Stimulated activated CD8-positive, alpha-beta memory T cell treated with anti-CD3 and anti-CD28 coated beads, Interleukin-7, amount 100 ng/mL, for 4 hours (primary cell): ENCODE data around the gene MTFR1L.

ENCODE experiments used
- DNase-seq, 2 donors: peaks; one replicate each; pipeline ENCODE4 v3.0.0-alpha.2; 2020; ENCODE audit warnings: low read depth in 2 of 2

The MTFR1L gene

DNA sequence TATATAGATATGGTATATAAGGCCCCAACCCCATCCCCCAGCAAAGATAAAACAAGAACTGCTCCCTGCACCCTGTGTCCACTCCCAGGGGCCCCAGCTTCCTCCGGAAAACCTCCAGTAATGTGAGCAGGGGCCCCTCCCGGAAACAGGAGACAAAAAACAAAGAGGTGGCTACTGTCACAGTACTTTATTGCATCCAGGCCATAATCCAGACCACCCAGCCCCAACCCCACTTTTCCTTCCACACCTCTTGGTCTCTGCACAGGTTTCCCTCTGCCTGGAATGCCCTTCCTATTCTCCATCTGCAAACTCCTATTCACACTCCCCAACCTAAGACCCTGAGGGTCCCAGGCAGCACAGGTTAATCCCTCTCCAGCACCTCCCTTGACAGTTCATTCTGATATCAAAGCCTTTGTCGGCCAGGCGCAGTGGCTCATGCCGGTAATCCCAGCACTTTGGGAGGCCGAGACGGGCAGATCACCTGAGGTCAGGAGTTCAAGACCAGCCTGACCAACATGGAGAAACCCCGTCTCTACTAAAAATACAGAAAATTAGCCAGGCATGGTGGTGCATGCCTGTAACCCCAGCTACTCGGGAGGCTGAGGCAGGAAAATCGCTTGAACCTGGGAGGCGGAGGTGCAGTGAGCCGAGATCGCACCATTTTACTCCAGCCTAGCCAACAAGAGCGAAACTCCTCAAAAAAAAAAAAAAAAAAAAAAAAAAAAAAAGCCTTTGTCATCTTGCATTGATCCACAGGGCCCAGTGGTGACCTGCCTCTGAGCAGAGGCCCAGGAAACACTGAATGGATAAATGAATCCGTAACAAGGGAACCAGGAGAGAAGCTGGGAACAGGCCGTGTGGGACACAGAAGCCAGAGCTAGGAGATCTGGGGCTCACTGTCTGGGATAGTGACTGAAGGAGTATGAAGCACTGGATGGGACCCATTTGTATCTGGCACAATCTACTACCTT, 41.8 kb downstream of the MTFR1L start:
- DNase-seq = no peak

DNA sequence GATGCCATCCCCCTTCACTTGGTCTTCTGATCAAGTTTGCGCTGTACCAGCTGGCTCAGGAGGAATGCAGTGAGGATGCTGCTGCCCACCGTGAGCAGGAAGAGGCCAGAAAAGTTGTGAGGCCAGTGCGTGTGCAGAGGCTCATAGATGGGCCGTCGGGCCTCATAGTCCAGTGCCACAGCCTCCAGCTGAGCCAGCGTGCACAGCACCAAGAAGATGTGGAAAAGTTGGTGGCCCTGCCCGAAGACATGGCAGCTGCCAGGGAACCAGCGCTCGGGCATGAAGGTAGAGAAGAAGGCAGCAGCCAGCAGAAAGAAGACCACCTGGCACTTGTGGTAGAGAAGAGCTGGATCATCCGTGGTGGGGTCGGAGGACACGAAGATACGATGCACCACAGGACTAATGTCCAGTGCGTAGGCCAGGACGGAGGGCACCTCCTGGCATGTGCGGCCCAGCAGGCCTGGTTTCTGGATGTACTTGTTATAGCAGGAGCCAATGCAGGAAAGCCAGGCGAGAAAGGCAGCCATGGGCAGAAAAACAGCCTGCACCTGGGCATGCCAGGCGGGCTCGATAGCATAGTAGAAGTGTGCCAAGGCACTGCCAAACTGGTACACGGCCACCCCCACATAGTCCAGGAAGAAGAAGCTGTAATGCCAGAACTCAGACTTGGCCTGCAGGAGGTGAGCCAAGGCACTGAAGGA, 43.2 kb downstream of the MTFR1L start:
- DNase-seq = no peak

DNA sequence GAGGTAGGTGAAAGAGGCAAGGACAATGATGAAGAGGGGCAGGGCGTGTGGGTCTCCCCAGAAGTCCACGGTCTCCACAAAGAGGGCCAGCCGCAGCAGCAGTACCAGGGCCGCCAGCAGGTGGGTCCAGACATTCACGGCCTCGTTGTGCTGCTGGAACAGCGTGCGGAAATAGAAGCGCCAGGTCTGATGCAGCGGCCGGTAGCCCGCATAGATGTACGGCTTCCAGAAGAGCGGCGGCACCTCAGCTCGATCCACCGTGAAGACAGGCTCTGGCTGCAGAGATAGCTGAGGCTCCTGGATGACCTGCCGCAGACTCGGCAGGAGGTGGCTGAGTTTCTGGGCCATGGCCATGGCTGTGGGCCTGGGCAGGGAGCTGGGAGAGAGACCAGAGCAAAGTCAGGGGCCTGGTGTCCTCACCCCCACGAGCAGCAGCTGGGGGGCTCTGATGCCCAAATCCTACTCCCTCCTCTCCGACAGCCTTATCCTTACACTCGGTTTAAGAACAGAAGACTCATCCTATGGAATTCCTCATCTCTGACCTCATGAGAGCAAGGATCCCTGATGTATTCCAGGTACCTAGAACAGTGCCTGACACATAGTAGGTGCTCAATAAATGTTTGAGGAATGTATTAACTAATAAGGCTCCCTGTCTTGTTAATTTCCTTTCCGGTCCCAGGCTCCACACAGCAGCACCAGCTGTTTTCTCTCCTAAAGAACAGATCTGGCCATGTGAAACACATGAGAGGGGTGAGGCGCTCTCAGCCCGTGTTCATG, 43.9 kb downstream of the MTFR1L start:
- DNase-seq = no peak

DNA sequence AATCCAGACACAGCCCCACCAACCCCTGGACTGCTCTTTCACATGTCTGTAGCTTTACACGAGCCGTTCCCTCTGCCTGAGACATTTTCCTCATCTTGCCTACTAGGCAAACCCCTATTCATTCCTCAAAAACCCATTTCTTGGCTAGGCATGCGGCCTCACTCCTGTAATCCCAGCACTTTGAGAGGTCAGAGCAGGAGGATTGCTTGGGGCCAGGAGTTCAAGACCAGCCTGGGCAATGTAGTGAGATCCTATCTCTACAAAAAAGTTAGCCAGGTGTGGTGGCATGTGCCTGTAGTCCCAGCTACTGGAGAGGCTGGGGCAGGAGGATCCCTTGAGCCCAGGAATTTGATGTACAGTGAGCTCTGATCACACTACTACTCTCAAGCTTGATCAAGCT, 44.7 kb downstream of the MTFR1L start:
- DNase-seq = no peak

DNA sequence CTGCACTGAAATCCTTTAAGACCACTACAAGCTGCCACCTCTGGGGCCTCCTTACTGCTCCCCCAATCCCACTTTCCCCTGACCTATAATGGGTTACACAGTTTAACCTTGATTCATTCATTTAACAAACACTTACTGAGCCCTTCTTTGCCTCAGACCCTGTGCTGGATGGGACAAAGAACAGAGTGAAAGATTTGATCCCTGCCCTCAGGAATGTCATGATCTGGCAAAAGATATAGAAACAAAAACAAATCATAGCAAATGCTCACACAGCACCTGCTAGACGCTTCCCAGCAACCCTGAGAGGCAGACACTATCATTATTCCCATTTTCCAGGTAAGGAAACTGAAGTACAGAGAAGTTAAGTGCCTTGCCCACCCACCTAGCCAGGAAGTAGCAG, 46.5 kb downstream of the MTFR1L start:
- DNase-seq = no peak

DNA sequence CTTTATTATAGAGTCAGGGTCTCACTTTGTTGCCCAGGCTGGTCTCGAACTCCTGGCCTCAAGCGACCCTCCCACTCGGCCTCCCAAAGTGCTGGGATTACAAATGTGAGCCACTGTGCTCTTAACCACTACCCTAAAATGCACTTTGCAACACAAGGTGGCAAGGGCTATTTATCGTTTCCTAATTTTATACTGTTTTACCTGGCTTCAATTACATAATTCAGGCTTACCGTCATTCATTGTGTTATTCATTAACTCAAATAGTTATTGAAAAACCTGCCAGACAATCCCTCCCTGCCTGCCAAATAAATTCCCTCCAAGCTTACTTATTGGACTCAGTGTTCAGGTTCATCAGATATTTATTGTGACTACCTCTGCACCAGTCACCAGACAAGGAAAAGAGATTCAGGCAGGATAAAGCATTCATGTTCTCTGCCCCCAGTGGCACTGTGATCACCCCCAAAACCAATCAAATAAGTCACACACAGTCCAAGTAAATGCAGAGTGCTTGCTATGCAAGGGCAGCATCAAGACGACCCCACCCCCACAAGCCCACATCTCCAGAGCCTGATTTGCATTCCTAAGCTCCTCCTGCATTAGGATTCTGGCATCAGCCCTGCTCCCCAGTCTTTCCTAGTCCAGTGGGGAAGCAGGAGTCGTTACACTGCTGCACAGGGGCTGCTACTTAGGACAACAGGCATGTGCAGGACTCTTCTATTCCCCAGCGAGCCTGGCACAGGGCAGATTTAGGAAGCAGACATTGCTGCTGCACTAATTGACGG, 47.6 kb downstream of the MTFR1L start:
- no peak for DNase-seq

DNA sequence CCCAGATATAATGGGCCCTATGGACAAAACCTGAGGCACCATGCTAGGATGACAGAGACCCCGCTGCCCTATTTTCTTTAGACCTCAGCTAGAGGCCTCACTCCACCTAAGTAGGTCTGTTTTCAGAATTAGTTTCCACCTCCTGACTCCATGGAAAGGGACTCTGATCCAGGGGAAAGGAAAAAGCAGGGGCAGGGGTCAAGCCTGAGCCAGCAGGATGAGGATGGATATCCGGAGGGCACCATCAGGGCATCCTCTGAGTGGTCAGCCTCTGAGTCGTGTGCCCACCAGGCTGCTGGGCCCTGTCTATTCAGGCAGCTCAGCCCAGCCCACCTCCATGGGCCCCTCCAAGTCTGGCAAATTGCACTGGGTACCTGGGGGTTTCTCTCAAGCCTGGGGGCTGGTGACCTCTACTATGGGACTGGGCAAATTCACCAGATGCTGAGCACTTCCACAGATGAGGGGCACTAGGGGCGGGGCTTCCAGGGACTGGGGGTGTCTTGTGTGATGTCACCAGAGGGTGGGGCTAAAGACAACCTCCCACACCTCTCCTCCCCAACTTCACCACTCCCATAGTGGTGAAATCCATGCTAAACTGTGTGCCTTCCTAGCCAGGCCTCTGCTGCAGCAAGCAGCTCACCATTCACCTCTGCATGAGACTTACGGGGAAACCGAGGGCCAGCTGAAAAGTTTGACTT, 50.3 kb downstream of the MTFR1L start:
- no peak for DNase-seq

DNA sequence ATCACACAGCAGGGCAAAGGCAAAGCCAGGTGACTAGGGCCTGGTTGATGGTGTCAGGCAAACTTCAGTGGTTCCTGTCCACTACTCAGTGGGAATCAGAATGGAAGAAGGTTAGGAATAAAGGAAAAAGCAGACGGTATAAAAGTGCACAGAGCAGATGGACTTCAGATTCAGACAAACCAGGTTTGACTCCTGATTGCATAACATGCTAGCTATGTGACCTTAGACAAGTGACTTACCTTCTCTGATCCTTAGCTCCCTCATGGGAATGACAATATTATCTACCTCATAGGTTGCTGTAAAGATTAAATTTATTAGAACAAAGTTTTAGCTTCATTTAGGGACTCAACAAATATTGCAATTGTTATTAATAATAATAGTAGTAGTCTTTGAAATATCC, 50.9 kb downstream of the MTFR1L start:
- DNase-seq = no peak

DNA sequence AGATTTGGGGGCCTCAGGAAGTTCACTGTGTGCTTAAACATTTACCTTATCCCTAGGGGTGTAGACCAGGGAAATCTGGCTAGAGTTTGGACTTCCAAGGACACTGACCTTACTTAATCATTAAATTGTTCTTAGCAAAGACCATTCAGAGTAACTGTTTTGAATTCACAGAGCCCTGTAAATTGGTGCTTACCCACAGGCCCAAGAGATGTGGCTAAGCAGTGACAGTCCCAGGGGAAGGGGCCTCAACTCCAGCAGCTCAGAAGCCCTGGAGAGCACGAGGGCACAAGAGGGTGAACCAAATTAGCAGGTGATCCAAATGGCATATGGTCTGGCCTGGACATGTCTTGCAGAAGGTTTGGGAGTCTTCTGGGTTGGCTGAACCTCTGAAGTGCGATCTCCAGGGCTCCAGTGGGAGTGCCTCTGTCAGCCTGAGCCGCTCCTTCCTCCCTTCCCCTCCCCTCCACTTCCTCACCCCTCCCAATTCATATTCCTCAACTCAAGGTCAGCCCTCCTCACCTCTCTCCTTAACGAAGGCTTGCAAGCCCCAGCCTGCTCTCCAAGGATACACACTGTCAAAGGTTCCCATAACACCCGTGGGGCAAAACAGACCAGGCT, 51.4 kb downstream of the MTFR1L start:
- no peak for DNase-seq

DNA sequence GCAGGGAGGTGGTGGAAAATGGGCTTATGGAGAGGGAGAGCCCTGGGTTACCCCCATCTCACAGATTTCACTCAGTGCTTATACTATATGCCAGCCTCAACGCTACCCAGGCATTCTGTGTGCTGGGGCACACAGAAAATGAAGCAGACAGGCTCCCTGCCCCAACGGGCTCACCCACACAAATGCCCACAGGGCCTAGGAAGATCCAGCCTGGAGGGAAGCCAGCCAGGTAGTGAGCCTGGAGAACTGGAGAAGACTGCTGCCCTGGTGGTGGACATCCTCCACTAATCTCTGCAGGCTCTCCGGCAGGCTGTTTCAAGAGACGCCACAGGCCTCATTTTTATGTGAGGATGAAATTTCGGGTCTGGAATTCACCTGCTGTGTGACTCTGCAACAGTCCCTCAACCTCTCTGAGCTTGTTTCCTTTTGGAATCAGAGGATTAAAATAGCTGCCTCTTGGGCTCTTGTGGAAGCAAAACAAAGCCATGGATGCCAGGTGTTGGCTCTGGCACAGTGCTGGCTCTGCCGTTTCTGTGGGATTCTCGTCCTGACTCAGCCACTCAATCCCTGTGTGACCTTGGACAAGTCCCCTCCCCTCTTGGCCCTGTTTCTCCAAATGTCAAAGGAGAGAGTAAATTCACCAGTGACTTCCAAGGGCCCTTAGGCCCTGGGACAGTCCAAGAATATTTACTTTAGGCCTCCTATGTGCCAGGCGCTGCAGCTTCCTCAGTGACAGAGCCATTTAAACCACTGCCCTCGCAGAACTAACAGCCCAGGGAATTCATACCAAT, 52.1 kb downstream of the MTFR1L start:
- no peak for DNase-seq

DNA sequence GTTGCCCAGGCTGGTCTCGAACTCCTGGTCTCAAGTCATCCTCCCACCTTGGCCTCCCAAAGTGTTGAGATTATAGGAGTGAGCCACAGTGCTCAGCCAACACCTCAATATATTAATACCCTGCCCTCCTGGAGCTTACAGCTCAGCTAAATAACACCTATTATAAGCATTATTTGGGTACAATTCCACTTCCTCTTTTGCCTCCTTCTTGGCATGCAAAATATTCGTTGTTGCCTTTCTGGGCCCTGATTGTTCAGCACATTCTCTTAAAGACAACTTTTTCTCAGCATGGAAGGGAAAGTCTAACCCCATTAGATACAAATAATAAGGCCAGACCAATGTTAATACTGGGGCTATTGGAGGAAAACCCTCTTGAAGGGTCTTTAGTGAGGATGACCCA, 53.0 kb downstream of the MTFR1L start:
- DNase-seq = no peak

DNA sequence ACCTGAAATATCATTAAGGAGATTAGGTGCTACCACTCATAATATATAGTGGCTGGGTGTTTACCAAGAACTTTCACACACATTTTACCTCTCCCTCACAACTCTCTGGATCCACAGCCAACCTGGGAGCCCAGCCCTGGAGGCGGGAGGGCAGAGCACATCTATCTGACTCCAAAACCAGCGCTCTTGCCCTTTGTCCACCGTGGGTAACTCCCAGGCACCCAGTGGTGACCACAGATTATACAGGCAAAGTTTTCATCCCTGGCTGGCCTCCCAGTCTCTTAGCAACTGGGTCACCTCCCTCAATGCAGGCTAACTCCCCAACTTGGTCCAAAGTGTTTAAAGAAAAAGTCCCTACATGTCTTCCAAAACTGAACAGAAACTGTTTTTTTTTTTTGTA, 53.4 kb downstream of the MTFR1L start:
- no peak for DNase-seq

DNA sequence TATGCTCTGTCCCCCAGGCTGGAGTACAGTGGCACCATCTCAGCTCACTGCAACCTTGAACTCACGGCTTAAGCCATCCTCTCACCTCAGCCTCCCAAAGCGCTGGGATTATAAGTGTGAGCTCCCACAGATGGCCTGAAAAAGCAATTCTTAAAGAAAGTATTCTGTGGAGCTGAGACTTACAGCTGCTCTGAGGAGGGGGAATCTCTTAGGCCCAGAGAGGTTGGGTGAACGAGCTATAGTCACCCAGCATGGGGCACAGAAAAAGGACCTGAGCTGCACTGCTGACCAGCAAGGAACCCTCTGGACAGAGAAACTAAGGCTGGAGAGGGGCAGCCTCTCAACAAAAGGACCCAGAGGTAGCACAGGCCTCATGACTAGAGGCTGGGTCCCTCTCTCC, 54.5 kb downstream of the MTFR1L start:
- DNase-seq = no peak

DNA sequence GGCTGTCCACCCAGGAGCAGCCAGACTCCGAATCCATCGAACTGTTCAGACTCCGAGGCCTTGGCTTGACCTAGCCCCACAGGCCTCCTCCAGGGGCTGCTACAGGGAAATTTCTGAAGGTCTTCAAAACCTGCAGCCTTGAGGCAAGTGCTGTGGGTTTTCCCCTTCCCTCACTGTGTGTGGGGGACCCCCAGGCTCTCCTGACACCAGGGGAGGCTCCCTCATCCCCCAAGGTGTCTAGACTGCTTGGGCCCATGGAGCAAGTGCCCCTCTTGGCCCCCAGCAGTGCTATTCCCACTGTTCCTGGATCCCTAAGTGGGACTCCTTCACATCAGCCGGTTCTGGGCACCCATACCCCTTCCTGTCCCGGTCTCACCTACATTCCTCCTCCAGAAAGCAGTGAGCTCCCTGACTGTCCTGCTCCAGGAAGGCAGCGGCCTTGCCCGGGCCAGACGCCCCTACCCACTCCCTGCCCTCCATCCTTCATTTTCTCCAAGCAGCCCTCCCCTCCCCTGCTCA, 54.9 kb downstream of the MTFR1L start:
- no peak for DNase-seq

DNA sequence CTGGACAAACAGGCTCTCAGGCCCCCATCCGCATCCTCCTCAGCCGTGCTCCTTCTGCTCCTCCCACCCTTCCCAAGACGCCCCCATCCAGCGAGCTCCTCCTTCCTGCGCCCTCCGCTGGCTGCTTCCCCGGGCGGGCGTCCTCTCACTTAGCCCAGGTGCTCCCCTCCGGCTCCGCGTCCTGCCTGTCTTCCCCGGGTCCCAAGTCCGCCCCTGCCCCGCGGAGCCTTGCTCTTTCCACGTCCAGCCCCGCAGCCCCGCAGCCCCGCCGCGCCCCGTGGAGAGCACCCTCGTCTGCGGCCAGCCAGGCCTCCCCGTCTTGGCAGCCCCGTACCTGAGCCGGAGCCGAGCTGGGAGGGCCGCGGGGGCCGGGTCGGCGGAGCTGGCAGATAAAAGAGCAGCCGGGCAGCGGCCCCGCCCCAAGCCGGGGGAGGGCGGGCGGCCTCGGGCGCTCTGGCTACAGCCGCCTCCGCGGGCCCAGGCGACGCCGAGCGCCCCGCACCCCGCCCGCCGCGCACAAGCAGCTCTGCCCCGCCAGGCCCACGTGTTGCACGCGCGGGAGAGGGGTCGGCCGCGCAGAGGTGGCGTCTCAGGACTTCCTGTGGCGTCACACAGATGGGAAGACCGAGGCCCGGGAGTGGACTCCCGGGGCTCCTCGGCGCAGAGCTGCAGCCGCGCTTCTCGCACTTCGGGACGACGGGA, 55.6 kb downstream of the MTFR1L start, which contains the start of gene PAQR7:
TSS of gene PAQR7 (minus strand) at position 555 of the 702 bp plus-strand sequence. CDS start 11,869 bp downstream, outside the sequence.
- DNase-seq = peak in 1 of 2 donors; percentile 67

DNA sequence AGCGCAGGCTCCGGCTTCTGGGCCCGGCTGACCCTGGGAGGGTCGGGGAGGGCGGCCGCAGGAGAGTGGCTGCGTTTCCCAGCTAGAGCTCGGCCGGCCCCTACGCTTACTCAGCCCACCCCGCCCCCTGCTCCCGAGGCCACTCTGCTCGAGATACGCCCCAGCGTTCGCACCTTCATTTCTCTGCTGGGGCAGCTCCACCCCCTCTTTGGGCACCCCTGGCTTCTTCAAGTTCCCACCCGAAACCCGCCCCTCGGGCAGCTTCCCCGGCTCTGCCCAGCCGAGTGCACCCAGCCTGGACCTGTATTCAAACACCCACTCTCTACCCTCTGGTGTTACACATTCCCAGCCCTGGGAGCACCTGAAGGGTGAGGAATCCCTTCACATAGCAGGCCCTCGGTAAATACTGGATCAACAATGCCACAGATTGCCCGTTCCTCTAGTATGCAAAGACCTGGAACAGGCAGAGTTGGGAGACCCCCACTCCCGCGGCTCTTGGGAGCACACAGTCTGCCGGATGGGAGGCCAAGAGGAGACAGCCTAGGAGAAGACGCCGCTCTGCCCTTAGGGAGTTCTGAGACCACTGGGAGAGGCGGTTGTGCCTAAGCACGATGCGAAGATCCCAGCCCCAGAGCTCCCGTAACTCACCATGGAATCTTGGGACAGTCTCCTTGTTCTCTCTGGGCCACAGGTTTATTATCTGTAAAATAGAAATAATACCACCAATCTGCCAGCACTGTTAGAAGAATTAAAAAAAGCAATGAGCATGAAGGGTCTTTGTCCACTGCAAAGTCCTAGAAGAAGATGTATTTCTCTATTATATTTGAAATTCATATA, 56.3 kb downstream of the MTFR1L start:
- peak in 1 of 2 donors; percentile 33 for DNase-seq

DNA sequence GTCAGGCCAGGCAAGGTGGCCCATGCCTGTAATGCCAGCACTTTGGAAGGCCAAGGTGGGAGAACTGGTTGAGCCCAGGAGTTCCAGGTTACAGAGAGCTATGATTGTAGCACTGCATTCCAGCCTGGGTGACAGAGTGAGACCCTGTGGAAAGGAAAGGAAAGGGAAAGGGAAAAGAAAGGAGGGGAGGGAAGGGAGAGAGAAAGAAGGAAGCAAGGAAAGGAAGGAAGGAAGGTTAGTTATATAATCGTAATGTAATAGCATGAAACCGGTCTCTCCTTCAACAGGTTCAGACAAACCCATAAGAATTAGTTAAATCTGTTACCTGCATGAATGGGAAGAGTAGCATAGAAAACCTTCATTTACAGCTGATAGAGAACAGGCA, 56.9 kb downstream of the MTFR1L start:
- no peak for DNase-seq

DNA sequence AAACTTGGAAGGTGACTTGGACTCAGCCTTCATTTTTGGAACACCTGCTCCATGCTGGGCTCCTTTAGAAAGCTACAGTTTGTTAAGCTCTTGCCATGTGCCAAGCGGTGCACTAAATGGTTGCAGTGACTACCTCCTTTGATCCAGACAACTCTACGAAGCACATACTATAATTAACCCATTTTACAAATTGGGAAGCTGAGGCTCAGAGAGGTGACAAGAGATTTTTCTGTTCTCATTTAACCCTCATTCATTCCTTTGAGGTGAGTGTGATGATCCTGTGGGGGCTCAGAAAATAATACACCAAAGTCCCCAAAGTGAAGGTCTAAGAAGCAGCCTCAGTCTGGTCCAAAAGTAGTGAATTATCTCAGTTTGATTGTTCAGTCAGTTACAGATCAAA, 57.4 kb downstream of the MTFR1L start:
- no peak for DNase-seq
